ENCODE data around the gene CDH13.

Gene CDH13

GRCh38 chr16:82699711-82700495, 73.1 kb downstream of the CDH13 start:
- DNase-seq: no peak

GRCh38 chr16:82700541-82701235, 73.9 kb downstream of the CDH13 start:
- no peak for DNase-seq

GRCh38 chr16:82701442-82701955, 74.7 kb downstream of the CDH13 start:
- no peak for DNase-seq

GRCh38 chr16:82703161-82703560, 76.4 kb downstream of the CDH13 start:
- no peak for DNase-seq

GRCh38 chr16:82703871-82704768, 77.4 kb downstream of the CDH13 start:
- no peak for DNase-seq

- no peak for DNase-seq
These were observed 83.2 kb downstream of the CDH13 start for GRCh38 chr16:82709987-82710386.

- DNase-seq: no peak
These were observed 87.0 kb downstream of the CDH13 start for GRCh38 chr16:82713778-82714177.

- peak; percentile 39 for DNase-seq
These were observed 88.4 kb downstream of the CDH13 start for GRCh38 chr16:82715160-82715559.

- DNase-seq: peak; percentile 40
These were observed 89.1 kb downstream of the CDH13 start for GRCh38 chr16:82715833-82716232.

- peak; percentile 83 for DNase-seq
These were observed 89.6 kb downstream of the CDH13 start for GRCh38 chr16:82716361-82716855.

GRCh38 chr16:82720414-82720813, 93.6 kb downstream of the CDH13 start:
- no peak for DNase-seq

GRCh38 chr16:82726306-82726705, 99.5 kb downstream of the CDH13 start:
- DNase-seq: no peak

- DNase-seq: no peak
These were observed 102.1 kb downstream of the CDH13 start for GRCh38 chr16:82728901-82729300.

- DNase-seq: no peak
These were observed 104.1 kb downstream of the CDH13 start for GRCh38 chr16:82730901-82731300.

- DNase-seq: no peak
These were observed 105.7 kb downstream of the CDH13 start for GRCh38 chr16:82732461-82732860.

- no peak for DNase-seq
These were observed 108.4 kb downstream of the CDH13 start for GRCh38 chr16:82735186-82735585.

GRCh38 chr16:82735673-82736091, 108.9 kb downstream of the CDH13 start:
- DNase-seq: no peak

GRCh38 chr16:82736224-82736623, 109.5 kb downstream of the CDH13 start:
- DNase-seq: no peak

- DNase-seq: no peak
These were observed 111.9 kb downstream of the CDH13 start for GRCh38 chr16:82738699-82739098.

- DNase-seq: peak; percentile 46
These were observed 114.4 kb downstream of the CDH13 start for GRCh38 chr16:82741073-82741615.

- DNase-seq: no peak
These were observed 118.2 kb downstream of the CDH13 start for GRCh38 chr16:82744958-82745357.

GRCh38 chr16:82748026-82748425, 121.3 kb downstream of the CDH13 start:
- no peak for DNase-seq

- no peak for DNase-seq
These were observed 123.3 kb downstream of the CDH13 start for GRCh38 chr16:82750068-82750467.
